ENCODE data around the gene UBA1. TPM values are rescaled to one million over a fixed set of nuclear protein-coding genes. Genes with fewer than 3 reads are reported as not detected.

UBA1 gene
- total RNA-seq (2014; rRNA removed; shearing (Covaris generic)), result 323 and 337 TPM in 2 replicates

- DNase-seq (ENCODE audit: low spot score), result peak; percentile 99
Observed at GRCh38 chrX:47193475-47194193, at the start of gene UBA1. Gene UBA1, plus strand, starts transcription at chrX:47193829. Its CDS starts 4,974 bp downstream, at chrX:47198803.

GRCh38 chrX:47143894-47144625, 49.6 kb upstream of the UBA1 start:
- peak; percentile 40 for DNase-seq (ENCODE audit: low spot score)

GRCh38 chrX:47144626-47145394, 48.8 kb upstream of the UBA1 start, which contains the start of the genes NDUFB11 and RBM10:
Gene NDUFB11, minus strand, starts transcription at chrX:47144702. Its CDS starts 23 bp downstream, at chrX:47144679.
Gene RBM10, plus strand, starts transcription at chrX:47145221. Its CDS starts 2,261 bp downstream, at chrX:47147482.
- peak; percentile 94 for DNase-seq (ENCODE audit: low spot score)

- DNase-seq (ENCODE audit: low spot score), result no peak
Observed at GRCh38 chrX:47145395-47146120, 48.1 kb upstream of the UBA1 start.

- DNase-seq (ENCODE audit: low spot score), result peak; percentile 16
Observed at GRCh38 chrX:47146121-47146935, 47.3 kb upstream of the UBA1 start.

GRCh38 chrX:47146936-47147859, 46.4 kb upstream of the UBA1 start:
- DNase-seq (ENCODE audit: low spot score), result no peak

- DNase-seq (ENCODE audit: low spot score), result no peak
Observed at GRCh38 chrX:47148946-47149345, 44.7 kb upstream of the UBA1 start.

- DNase-seq (ENCODE audit: low spot score), result no peak
Observed at GRCh38 chrX:47151435-47151834, 42.2 kb upstream of the UBA1 start.

GRCh38 chrX:47156611-47157520, 36.8 kb upstream of the UBA1 start:
- no peak for DNase-seq (ENCODE audit: low spot score)

- no peak for DNase-seq (ENCODE audit: low spot score)
Observed at GRCh38 chrX:47158131-47158530, 35.5 kb upstream of the UBA1 start.

- no peak for DNase-seq (ENCODE audit: low spot score)
Observed at GRCh38 chrX:47158781-47159180, 34.8 kb upstream of the UBA1 start.

GRCh38 chrX:47160781-47161180, 32.8 kb upstream of the UBA1 start:
- no peak for DNase-seq (ENCODE audit: low spot score)

- DNase-seq (ENCODE audit: low spot score), result no peak
Observed at GRCh38 chrX:47162927-47163583, 30.6 kb upstream of the UBA1 start.

- no peak for DNase-seq (ENCODE audit: low spot score)
Observed at GRCh38 chrX:47164420-47164819, 29.2 kb upstream of the UBA1 start.

- no peak for DNase-seq (ENCODE audit: low spot score)
Observed at GRCh38 chrX:47166126-47166525, 27.5 kb upstream of the UBA1 start.

- DNase-seq (ENCODE audit: low spot score), result no peak
Observed at GRCh38 chrX:47168495-47169073, 25.0 kb upstream of the UBA1 start.

GRCh38 chrX:47169273-47169672, 24.4 kb upstream of the UBA1 start:
- no peak for DNase-seq (ENCODE audit: low spot score)
